H1 (cell line): ENCODE data around the gene GRM8.
A peak's percentile ranks its signal among the peaks of the same experiment; 100 is the strongest.

Experiments
- ATF2 ChIP-seq: IDR thresholded peaks from 2 replicates; pipeline ENCODE4 v1.6.1; 2012; ENCODE audit warnings: low read length, inconsistent platforms
- CBX8 ChIP-seq: fragments of 300-800, 300-1000 bp; sonication (generic); IDR thresholded peaks from 2 replicates; pipeline ENCODE4 v1.7.1; 2016; ENCODE audit warnings: low read depth, low read length, borderline replicate concordance
- CREB1 ChIP-seq: IDR thresholded peaks from 2 replicates; pipeline ENCODE4 v1.6.1; 2012; ENCODE audit warnings: inconsistent platforms
- CTCF ChIP-seq, 3 experiments: IDR thresholded peaks; 1 replicate in 2 of 3; 2 replicates in 1 of 3; pipeline versions ENCODE4 v1.5.1 to v1.6.1; 2011; ENCODE audit warnings: low read length in 3 of 3, mild to moderate bottlenecking in 3 of 3, inconsistent platforms in 2 of 3, low read depth in 1 of 3, moderate library complexity in 1 of 3; ENCODE audit not compliant: insufficient read depth in 1 of 3; ENCODE audit errors: control extremely low read depth in 1 of 3
- EZH2 ChIP-seq: fragments of 200-600 bp; sonication (generic); IDR thresholded peaks from 2 replicates; pipeline ENCODE4 v1.7.1; 2012; ENCODE audit warnings: low read depth, mild to moderate bottlenecking, moderate library complexity, low read length, inconsistent platforms; ENCODE audit not compliant: severe bottlenecking
- GABPA ChIP-seq: IDR thresholded peaks from 2 replicates; pipeline ENCODE4 v1.6.1; 2011; ENCODE audit warnings: mild to moderate bottlenecking, low read length, moderate library complexity, borderline replicate concordance; ENCODE audit not compliant: insufficient read depth
- NRF1 ChIP-seq: IDR thresholded peaks from 2 replicates; pipeline ENCODE4 v1.6.1; 2011; ENCODE audit warnings: mild to moderate bottlenecking, low read depth, low read length, improper control_type of control experiment
- POLR2AphosphoS5 ChIP-seq: IDR thresholded peaks from 2 replicates; pipeline ENCODE4 v1.6.1; 2011; ENCODE audit warnings: low read depth, low read length
- SIX5 ChIP-seq: IDR thresholded peaks from 2 replicates; pipeline ENCODE4 v1.6.1; 2011; ENCODE audit warnings: mild to moderate bottlenecking, low read depth, low read length
- SP1 ChIP-seq: IDR thresholded peaks from 2 replicates; pipeline ENCODE4 v1.6.1; 2011; ENCODE audit warnings: low read depth, low read length
- TAF1 ChIP-seq: IDR thresholded peaks from 2 replicates; pipeline ENCODE4 v1.6.1; 2011; ENCODE audit warnings: mild to moderate bottlenecking, low read depth, low read length
- TF ChIP-seq, protein P1 (sequence below): IDR thresholded peaks from 2 replicates; pipeline ENCODE4 v1.6.1; 2012; ENCODE audit warnings: inconsistent platforms

- TF ChIP-seq SIX5: no peak
- TF ChIP-seq ATF2: no peak
- no peak for TF ChIP-seq EZH2
- TF ChIP-seq CBX8: no peak
- peak in 1 of 3 experiments; percentile 12; a peak in 2 of 4 replicates for TF ChIP-seq CTCF (IDR thresholded peaks at IDR 0.05; ENCODE audit: control extremely low read depth in 1 of 3, insufficient read depth in 1 of 3, low read depth in 1 of 3, low read length in 3 of 3)
- TF ChIP-seq CREB1: no peak
- TF ChIP-seq TAF1: no peak
- no peak for TF ChIP-seq POLR2AphosphoS5
- no peak for TF ChIP-seq NRF1
- no peak for TF ChIP-seq GABPA
- TF ChIP-seq, protein P1, sequence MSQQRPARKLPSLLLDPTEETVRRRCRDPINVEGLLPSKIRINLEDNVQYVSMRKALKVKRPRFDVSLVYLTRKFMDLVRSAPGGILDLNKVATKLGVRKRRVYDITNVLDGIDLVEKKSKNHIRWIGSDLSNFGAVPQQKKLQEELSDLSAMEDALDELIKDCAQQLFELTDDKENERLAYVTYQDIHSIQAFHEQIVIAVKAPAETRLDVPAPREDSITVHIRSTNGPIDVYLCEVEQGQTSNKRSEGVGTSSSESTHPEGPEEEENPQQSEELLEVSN: no peak
- TF ChIP-seq SP1: no peak
Measured at GRCh38 chr7:127226685-127227374, 25.9 kb downstream of the GRM8 start.
